Panc1 (cell line): ENCODE data around the gene PGA5. TPM values are rescaled to one million over a fixed set of nuclear protein-coding genes. Genes with fewer than 3 reads are reported as not detected.

Experiments
- ATAC-seq: fragments of 200-7000 bp; cut with Tn5 transposase; 2 replicates; pipeline ENCODE4 v1.9.1; 2020; ENCODE audit warnings: mild to moderate bottlenecking, moderate library complexity
- BruUV-seq: library from RNA; stranded (reverse); fragments of 400-500 nt; replicated peaks from 2 replicates; lab custom pipeline; 2021; lab: Mats Ljungman, UMichigan
- CTCF ChIA-PET: fragments of 300-600 bp; sonication (Branson Sonifier 250); formaldehyde crosslinking; loops from one replicate; lab custom pipeline; 2022; ENCODE audit warnings: antibody characterized with exemption; lab: Charles Lee
- POLR2A ChIA-PET: fragments of 300-600 bp; sonication (Branson Sonifier 250); formaldehyde crosslinking; loops from one replicate; lab custom pipeline; 2022; ENCODE audit warnings: antibody characterized with exemption; lab: Charles Lee
- DNase-seq: peaks from one replicate; pipeline ENCODE4 v3.0.0-alpha.2; 2010; ENCODE audit warnings: low read depth, low spot score
- H3K27ac ChIP-seq: 2 replicates; pipeline ENCODE4 v1.5.1; 2011; ENCODE audit warnings: mild to moderate bottlenecking, low read length, inconsistent platforms
- H3K27me3 ChIP-seq: fragments of 200-500 bp; sonication (Bioruptor generic); 2 replicates; pipeline ENCODE4 v1.6.0; 2014; ENCODE audit warnings: low read length, inconsistent platforms; ENCODE audit not compliant: control insufficient read depth, insufficient read depth
- H3K36me3 ChIP-seq: fragments of 200-500 bp; sonication (Bioruptor generic); 2 replicates; pipeline ENCODE4 v1.5.1; 2014; ENCODE audit warnings: inconsistent platforms, mild to moderate bottlenecking, low read length, moderate library complexity; ENCODE audit not compliant: control insufficient read depth, insufficient read depth
- H3K4me1 ChIP-seq: 2 replicates; pipeline ENCODE4 v1.5.1; 2011; ENCODE audit warnings: inconsistent platforms, mild to moderate bottlenecking, low read length, moderate library complexity; ENCODE audit not compliant: control insufficient read depth, insufficient read depth
- H3K4me3 ChIP-seq, 2 experiments: 2 replicates each; pipeline ENCODE4 v1.5.1; 2011 to 2012; ENCODE audit warnings: low read depth in 2 of 2, low read length in 2 of 2, mild to moderate bottlenecking in 2 of 2, inconsistent platforms in 1 of 2, moderate library complexity in 1 of 2
- H3K9me3 ChIP-seq: fragments of 200-500 bp; sonication (Bioruptor generic); 2 replicates; pipeline ENCODE4 v1.5.1; 2014; ENCODE audit warnings: low read depth, mild to moderate bottlenecking, inconsistent platforms, low read length, moderate library complexity; ENCODE audit not compliant: control insufficient read depth, insufficient read depth
- CTCF ChIP-seq: fragments of 450-650 bp; IDR thresholded peaks from 2 replicates; pipeline ENCODE4 v1.5.1; 2017; ENCODE audit warnings: mild to moderate bottlenecking
- POLR2AphosphoS5 ChIP-seq: IDR thresholded peaks from 2 replicates; pipeline ENCODE4 v1.6.1; 2012; ENCODE audit warnings: mild to moderate bottlenecking, low read depth, low read length, moderate library complexity
- SIN3A ChIP-seq: IDR thresholded peaks from 2 replicates; pipeline ENCODE4 v1.6.1; 2012; ENCODE audit warnings: low read depth, mild to moderate bottlenecking, low read length, moderate library complexity, borderline replicate concordance; ENCODE audit not compliant: insufficient read depth
- TCF7L2 ChIP-seq: IDR thresholded peaks from 2 replicates; pipeline ENCODE4 v1.6.1; 2011; ENCODE audit warnings: mild to moderate bottlenecking, low read depth, low read length, inconsistent platforms
- in situ Hi-C: cut with HindIII; loops from 2 replicates; pipeline ENCODE4 v1.10.0; 2016; ENCODE audit warnings: low sequenced_read_pairs, low pct_unique_long_range_greater_than_20kb
- intact Hi-C: fragments of 100-400 bp; cut with micrococcal nuclease; formaldehyde crosslinking; loops from one replicate; pipeline ENCODE4 v1.10.0; 2022; ENCODE audit not compliant: unreplicated experiment
- total RNA-seq: library from RNA; stranded (reverse); gene quantifications from one replicate; pipeline ENCODE4 v1.2.1, GENCODE V29; 2021; ENCODE audit not compliant: unreplicated experiment
- TF ChIP-seq, protein P1 (sequence below), 2 experiments: IDR thresholded peaks; 2 replicates each; pipeline ENCODE4 v1.6.1; 2011 to 2012; ENCODE audit warnings: low read depth in 2 of 2, control low read depth in 1 of 2, low read length in 1 of 2, mild to moderate bottlenecking in 1 of 2, moderate library complexity in 1 of 2; ENCODE audit not compliant: insufficient read depth in 1 of 2

PGA5 gene
- total RNA-seq, 1 experiment from 2014 or later = not detected

DNA sequence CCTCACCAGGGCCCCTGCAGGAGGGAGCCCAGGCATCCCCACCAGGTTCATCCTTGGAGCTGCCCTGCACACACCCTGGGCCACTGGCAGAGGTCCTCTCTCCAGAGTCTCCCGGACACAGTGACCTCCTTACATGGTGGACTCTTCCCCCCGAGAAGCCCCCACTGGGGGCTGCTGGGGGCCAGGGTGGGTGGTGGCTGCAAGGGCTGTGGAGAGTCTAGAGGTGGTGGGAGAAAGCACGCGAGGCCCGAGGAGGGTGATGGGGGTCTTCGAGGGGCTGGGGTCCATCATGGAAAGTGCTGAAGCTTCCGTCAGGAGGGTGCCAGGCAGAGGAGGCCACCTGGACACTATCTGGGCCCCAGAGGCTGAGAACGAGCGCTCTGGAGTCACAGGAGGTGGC lies 17.6 kb downstream of the PGA5 start:
- Histone ChIP-seq H3K27ac (no peak overlapping the region), H3K27me3 (no peaks in the 10 kb centered on the region), H3K36me3 (no peaks in the 10 kb centered on the region), H3K4me1 (no peaks in the 10 kb centered on the region), H3K4me3 (no peak overlapping the region), H3K9me3 (no peaks in the 10 kb centered on the region)
- POLR2A ChIA-PET = no interaction called here
- TF ChIP-seq CTCF = no peak
- no peak for TF ChIP-seq TCF7L2
- no peak for TF ChIP-seq POLR2AphosphoS5
- TF ChIP-seq, protein P1, sequence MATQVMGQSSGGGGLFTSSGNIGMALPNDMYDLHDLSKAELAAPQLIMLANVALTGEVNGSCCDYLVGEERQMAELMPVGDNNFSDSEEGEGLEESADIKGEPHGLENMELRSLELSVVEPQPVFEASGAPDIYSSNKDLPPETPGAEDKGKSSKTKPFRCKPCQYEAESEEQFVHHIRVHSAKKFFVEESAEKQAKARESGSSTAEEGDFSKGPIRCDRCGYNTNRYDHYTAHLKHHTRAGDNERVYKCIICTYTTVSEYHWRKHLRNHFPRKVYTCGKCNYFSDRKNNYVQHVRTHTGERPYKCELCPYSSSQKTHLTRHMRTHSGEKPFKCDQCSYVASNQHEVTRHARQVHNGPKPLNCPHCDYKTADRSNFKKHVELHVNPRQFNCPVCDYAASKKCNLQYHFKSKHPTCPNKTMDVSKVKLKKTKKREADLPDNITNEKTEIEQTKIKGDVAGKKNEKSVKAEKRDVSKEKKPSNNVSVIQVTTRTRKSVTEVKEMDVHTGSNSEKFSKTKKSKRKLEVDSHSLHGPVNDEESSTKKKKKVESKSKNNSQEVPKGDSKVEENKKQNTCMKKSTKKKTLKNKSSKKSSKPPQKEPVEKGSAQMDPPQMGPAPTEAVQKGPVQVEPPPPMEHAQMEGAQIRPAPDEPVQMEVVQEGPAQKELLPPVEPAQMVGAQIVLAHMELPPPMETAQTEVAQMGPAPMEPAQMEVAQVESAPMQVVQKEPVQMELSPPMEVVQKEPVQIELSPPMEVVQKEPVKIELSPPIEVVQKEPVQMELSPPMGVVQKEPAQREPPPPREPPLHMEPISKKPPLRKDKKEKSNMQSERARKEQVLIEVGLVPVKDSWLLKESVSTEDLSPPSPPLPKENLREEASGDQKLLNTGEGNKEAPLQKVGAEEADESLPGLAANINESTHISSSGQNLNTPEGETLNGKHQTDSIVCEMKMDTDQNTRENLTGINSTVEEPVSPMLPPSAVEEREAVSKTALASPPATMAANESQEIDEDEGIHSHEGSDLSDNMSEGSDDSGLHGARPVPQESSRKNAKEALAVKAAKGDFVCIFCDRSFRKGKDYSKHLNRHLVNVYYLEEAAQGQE (IDR thresholded peaks at IDR 0.05; ENCODE audit: insufficient read depth in 1 of 2, low read depth in 2 of 2, low read length in 1 of 2) = no peak
- TF ChIP-seq SIN3A = no peak
- no peak for DNase-seq
- no peak for ATAC-seq
- no TSS peak for BruUV-seq
- in situ Hi-C loops (no loop called here), intact Hi-C loops (no loop called here)
- CTCF ChIA-PET = no interaction called here

DNA sequence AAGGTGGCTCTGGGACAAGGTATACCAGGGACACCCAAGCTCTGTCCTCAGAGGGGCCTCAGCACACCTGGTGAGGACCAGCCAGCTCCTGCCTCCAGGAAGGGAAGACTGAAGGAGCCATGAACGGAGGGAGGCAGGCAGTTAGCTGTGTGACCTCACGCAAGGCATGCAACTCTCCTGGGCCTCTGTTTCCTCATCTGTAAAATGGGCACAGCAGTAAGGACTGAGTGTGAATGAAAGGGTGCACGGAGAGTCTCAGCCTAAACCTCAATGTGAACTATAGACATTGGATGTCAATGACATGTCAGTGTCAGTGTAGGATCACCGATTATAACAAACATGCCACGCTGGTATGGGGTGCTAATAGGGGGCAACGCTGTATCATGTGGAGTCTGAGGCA lies 18.4 kb downstream of the PGA5 start:
- CTCF ChIA-PET = no interaction called here
- ATAC-seq (no peak), DNase-seq (no peak)
- no peak overlapping the region for H3K27ac ChIP-seq
- no peak overlapping the region for H3K4me3 ChIP-seq
- intact Hi-C loops = no loop called here
- in situ Hi-C loops = no loop called here
- POLR2A ChIA-PET = no interaction called here
- H3K36me3 ChIP-seq = no peaks in the 10 kb centered on the region
- H3K27me3 ChIP-seq = no peaks in the 10 kb centered on the region
- H3K4me1 ChIP-seq = no peaks in the 10 kb centered on the region
- BruUV-seq = no TSS peak
- H3K9me3 ChIP-seq = no peaks in the 10 kb centered on the region
- no peak for TF ChIP-seq CTCF
- no peak for TF ChIP-seq SIN3A
- TF ChIP-seq, protein P1 (IDR thresholded peaks at IDR 0.05; ENCODE audit: insufficient read depth in 1 of 2, low read depth in 2 of 2, low read length in 1 of 2) = no peak
- no peak for TF ChIP-seq TCF7L2
- no peak for TF ChIP-seq POLR2AphosphoS5
